Left hindlimb (tissue), 1 donor: Measurements from ENCODE around the gene SRP68.
"Not testable (repeated sequence)": the region's sequence is repeated elsewhere in the genome, so short reads cannot be mapped to it uniquely, and the experiment has no call there.

Source experiments
- DNase-seq: peaks from one replicate; pipeline ENCODE4 v3.0.0-alpha.2; 2018

Gene SRP68

GRCh38 chr17:76089680-76090516 lies 17.6 kb upstream of the SRP68 start:
- no peak for DNase-seq

- no peak for DNase-seq
Measured at GRCh38 chr17:76088868-76089576, 16.7 kb upstream of the SRP68 start.

DNA sequence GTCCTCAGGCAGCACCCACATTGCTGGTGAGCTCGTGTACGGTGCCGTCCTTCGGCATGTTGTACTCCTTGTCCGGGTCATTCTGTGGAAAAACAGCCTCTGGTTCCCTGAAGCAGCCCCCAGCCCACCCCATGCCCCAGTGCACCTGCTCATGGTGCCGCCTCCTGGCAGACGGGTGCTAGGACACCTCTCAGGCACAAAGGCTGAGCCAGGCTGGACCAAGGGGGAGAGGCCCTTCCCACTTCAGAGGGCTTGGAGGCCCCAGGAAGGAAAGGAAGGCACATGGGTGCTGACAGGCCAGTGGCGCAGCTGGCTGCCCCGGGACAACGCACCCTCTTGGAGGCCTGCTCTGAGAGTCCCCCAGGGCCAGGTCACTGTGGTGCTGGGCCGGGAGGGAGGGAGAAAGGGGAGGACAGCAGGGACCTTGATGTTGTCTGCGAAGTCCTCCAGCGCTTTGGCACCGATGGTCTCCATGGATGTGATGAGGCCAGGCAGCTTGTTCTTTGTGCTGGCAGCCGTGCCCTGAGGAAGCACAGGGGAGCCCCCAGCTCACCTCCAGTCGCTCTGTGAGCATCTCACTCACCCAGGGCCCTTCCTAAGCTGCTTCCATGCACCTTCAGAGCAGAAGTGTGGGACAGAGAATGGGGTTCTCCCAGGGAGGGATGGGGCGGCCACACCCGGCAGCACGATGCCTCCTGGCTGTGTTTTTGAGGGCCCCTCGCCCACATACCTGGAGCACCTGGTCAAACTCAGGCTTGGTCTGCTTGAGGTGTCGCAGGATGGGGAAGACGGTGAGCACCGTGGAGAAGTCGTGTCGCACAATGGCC lies 15.9 kb upstream of the SRP68 start:
- no peak for DNase-seq

- DNase-seq, result no peak
Measured at GRCh38 chr17:76087531-76087930, 15.2 kb upstream of the SRP68 start.

DNA sequence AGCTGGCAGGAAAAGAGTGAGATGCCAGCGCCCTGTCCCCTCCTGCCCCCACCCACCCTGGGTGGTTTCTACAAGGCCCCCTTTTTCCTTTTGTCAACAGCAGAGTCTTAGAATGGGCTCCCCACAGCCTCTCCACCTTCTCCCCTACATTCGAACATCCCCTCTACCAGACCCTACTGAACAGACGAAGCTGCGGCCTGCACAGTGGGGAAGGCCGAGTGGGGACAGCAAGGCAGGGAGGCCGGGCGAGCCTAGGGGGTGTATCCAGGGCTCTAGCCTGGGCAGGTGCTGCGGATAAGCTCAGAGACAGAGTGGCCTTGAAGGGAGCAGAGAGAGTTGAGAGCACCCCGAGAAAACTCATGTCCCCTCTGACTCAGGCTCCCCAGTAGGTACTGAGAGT lies 14.1 kb upstream of the SRP68 start:
- DNase-seq, result no peak

- DNase-seq, result no peak
Measured at GRCh38 chr17:76085731-76086366, 13.5 kb upstream of the SRP68 start.

DNA sequence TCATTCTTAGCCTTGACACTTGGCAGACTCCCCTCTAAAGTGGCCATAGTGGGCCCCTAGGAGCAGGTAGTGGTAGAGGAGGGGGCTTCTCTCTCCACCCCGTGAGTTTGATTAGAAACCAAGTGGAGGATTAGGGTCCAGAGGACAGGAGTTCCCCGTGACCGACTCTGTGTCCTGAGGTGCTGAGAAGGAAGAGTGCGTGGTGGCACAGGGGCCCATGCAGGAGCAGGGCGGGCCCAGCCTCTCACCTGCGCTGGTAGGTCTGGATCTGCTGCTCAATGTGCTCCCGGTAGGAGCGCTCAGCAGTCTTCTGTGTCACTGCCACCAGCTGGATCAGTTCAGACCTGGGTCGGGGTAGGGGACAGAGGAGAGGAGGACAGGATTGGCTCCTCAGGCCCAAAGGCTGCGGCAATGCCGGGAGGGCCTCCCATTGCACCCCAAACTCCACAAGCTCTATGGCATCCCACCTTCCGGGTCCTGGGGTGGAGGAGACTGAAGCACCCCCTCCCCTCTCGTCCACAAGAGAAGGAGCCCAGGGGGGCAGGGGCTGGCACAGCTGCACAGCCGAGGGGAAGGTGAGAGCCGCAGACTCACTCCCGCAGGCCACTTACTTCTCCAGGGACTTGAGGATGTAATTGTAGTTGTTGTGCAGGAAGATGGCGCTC lies 12.9 kb upstream of the SRP68 start:
- no peak for DNase-seq

DNA sequence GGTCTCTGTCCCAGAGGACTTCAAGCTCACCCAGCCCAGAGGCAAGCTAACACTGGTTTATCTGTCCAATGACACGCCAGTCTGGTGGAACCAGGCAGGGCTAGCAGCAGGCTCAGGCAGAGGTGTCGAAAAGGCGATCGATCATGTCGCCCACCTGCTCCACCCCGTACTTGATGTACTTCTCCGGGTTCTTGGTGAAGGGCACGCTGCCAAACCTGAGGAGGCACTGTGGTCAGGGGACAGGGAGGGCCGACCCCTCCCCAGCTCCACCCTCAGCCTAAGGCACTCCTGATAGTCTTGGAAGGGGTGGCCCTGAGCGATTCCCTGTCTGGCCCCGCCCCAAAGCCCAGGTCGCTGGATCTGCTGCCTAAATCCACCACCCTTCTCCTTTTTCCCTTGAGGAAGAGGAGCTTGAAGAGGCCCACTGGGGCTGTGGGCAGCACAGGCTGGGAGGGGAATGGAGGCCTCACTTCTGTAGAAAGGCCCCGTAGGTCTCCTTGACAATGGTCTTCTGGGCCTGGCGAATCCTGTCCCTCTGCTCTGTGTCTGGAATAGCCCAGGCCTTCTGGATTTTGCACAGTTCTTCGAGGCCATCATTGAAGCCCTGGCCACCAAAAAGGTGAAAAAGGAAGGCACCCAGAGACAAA lies 11.3 kb upstream of the SRP68 start:
- no peak for DNase-seq

GRCh38 chr17:76082326-76083251 lies 10.3 kb upstream of the SRP68 start:
- DNase-seq, result no peak

GRCh38 chr17:76081295-76082210 lies 9.2 kb upstream of the SRP68 start:
- DNase-seq, result no peak

- no peak for DNase-seq
Measured at GRCh38 chr17:76080768-76081287, 8.5 kb upstream of the SRP68 start.

DNA sequence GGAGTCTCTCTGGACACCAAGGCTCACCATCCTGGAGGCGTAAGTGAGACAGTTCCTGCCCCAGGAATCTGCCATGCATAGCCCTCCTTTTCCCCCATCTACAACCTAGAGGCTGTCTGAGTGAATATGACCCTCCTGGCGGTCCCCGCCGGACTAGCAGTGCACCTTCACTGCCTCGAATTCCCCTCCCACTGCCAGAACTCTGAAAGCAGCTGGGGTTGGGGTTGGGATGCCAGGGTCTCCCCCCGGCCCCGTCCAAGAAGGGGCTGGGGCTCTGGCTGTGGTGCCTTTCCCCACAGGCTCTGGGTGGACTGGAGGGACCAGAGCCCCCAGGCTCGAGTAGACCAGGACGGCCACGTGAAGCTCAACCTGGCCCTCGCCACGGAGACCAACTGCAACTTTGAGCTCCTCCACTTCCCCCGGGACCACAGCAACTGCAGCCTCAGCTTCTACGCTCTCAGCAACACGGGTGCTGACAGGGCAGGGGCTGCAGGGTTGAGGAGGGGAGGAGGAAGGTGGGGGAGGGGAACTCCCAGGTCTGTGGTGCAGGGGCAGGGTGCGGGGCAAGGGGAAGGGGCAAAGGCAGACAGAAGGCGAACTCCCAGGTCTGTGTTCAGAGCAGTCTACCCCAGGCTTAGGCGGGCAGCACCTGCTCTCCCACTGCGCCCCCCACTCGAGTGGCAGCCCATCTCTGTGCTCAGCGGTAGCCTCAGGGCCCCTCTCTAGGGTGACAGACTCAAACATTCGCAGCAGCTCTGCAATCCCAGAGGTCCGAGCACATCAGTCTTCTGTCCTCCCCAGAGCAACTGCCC lies 7.8 kb upstream of the SRP68 start:
- no peak for DNase-seq

DNA sequence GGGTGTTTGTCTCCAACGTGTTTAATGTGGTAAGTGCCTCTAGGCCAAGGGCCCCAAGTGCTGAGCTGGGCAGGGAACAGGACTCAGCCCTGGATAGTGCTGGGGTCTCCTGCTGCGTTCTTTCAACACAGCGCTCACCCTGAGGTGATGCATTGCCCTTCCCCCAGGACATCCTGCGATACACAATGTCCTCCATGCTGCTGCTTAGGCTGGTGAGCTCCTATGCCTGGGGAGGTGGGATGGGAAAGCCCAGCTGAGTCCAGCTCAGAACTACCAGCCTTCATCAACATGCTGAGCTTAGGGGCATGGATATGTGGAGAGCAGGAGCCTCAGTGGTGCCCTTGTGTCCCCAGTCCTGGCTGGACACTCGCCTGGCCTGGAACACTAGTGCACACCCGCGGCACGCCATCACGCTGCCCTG lies 7.2 kb upstream of the SRP68 start:
- no peak for DNase-seq

- no peak for DNase-seq
Measured at GRCh38 chr17:76078860-76079534, 6.7 kb upstream of the SRP68 start, which contains the start of gene ZACN. ZACN (plus strand) TSS chr17:76079182; CDS start chr17:76079265, 83 bp downstream.

GRCh38 chr17:76078370-76078769 lies 6.1 kb upstream of the SRP68 start:
- DNase-seq, result not testable (repeated sequence)

DNA sequence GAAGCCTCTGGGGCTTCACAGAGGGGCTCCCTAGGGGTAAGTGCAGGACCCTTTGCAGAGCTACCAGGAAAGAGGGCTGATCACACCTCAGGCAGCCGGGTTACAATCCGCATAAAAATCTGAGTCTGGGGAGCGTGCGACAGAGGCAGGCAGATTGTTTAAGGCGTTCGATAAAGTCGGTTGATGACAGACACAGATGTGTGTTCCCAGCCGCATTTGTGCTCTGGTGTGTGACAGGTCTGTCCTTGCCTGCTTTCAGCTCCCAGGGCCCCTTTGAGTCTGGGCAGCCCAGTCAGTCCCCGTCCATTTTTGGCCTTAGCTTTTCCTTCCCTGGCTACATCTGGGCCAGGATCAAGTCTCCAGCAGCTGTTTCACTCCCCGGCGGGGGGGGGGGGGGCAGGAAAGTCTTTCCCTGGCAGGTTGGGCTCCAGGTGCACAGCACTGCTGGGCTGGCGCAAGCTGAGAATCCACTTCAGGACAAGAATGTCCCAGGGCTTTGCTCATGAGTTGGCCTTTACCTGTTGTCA lies 5.3 kb upstream of the SRP68 start:
- no peak for DNase-seq
